Measurements from ENCODE around the gene DTYMK. TPM values are rescaled to one million over a fixed set of nuclear protein-coding genes. Genes with fewer than 3 reads are reported as not detected.

The DTYMK gene
- total RNA-seq, 4 donors from 2014 or later = 7.7 to 18.7 (median 11.0) TPM

DNA sequence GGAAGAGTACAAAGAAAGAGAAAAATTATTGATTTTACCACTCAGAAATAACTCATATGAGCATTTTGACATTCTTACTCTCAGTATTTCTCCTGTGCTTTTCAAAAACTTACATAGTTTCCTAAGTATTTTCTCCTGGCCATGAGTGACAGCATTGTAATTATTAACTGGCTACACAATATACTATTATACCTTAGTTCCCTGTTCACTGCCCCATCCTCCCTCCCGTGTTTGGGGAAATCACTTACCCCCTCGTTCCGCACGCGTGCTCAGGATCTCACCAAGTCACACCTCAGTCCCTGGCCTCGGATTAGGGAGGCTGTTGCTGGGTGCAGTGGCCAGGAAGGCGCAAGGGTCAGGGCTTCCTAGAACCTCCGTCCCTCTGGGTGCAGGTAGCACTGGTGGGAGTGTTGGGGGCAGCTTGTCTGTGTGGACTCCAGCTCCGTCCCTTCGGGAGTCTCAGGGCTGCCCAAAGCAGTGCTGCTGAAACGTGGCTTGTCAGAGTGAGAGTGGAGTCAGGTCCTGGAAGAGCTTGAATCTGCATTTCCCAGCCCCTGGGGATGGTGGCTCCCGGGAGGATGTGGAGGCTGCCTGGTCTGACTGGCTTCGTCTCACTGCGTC lies 25.9 kb downstream of the DTYMK start:
- peaks cover 0 to 83% of the 10 kb centered on the region in 2 donors for H3K36me3 ChIP-seq

GRCh38 chr2:241659150-241659739 lies 27.4 kb downstream of the DTYMK start:
- no peak overlapping the region for H3K4me3 ChIP-seq
- no peak for TF ChIP-seq POLR2AphosphoS5 (IDR thresholded peaks at IDR 0.05)
- TF ChIP-seq, protein P1, sequence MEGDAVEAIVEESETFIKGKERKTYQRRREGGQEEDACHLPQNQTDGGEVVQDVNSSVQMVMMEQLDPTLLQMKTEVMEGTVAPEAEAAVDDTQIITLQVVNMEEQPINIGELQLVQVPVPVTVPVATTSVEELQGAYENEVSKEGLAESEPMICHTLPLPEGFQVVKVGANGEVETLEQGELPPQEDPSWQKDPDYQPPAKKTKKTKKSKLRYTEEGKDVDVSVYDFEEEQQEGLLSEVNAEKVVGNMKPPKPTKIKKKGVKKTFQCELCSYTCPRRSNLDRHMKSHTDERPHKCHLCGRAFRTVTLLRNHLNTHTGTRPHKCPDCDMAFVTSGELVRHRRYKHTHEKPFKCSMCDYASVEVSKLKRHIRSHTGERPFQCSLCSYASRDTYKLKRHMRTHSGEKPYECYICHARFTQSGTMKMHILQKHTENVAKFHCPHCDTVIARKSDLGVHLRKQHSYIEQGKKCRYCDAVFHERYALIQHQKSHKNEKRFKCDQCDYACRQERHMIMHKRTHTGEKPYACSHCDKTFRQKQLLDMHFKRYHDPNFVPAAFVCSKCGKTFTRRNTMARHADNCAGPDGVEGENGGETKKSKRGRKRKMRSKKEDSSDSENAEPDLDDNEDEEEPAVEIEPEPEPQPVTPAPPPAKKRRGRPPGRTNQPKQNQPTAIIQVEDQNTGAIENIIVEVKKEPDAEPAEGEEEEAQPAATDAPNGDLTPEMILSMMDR (IDR thresholded peaks at IDR 0.05) = peak in 3 of 4 experiments; percentile 60 to 76 (median 69)
- H3K27me3 ChIP-seq = no peaks in the 10 kb centered on the region
- no peaks in the 10 kb centered on the region for H3K4me1 ChIP-seq
- H3K36me3 ChIP-seq = peaks cover 0 to 91% of the 10 kb centered on the region in 2 donors
- 50 to 52% methylated on average over 1 to 20 of the region's 26 CpGs for WGBS, 2 donors (ENCODE audit: low coverage in 1 of 2)
- H3K27ac ChIP-seq = peak overlapping the region in 2 of 4 donors; percentile 5 to 56
- ATAC-seq = peak; percentile 64
- H3K9me3 ChIP-seq = no peaks in the 10 kb centered on the region

More for the DNA sequence above, 25.9 kb downstream of the DTYMK start:
- H3K4me1 ChIP-seq = no peaks in the 10 kb centered on the region
- no peaks in the 10 kb centered on the region for H3K9me3 ChIP-seq
- ATAC-seq = no peak
- 82 to 90% methylated on average over 2 to 5 of the region's 14 CpGs for WGBS, 2 donors (ENCODE audit: low coverage in 1 of 2)
- no peak for TF ChIP-seq POLR2AphosphoS5 (IDR thresholded peaks at IDR 0.05)
- no peak for TF ChIP-seq POLR2A (IDR thresholded peaks at IDR 0.05)
- TF ChIP-seq, protein P1 (IDR thresholded peaks at IDR 0.05) = no peak
- TF ChIP-seq EP300 (IDR thresholded peaks at IDR 0.05) = no peak
- H3K27me3 ChIP-seq = no peaks in the 10 kb centered on the region
- no peak overlapping the region for H3K27ac ChIP-seq
- no peak overlapping the region for H3K4me3 ChIP-seq

DNA sequence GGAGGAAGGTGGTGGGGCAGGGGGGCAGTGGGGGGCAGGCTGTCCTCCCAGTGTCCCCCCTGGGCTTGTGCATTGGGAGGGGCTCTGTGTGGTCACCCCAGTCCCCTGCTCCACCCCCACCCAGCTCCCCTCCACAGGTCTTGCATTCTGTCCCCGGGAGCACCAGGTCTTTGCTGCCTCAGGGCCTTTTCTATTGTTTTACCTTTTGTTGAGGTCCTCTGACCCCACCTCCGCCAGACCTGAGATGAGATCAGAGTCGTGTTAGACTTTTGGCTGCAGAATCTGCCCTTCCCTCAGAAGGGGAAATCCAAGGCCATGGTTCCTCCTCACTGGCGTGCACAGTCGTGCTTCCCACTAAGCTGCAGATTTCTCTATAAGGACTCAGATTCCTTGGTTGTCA lies 28.3 kb downstream of the DTYMK start:
- no peak for ATAC-seq
- no peaks in the 10 kb centered on the region for H3K4me1 ChIP-seq
- WGBS, 2 donors (ENCODE audit: low coverage in 1 of 2) = 60 to 76% methylated on average over 1 to 3 of the region's 5 CpGs
- H3K9me3 ChIP-seq = no peaks in the 10 kb centered on the region
- TF ChIP-seq, protein P1 (IDR thresholded peaks at IDR 0.05) = no peak
- TF ChIP-seq EP300 (IDR thresholded peaks at IDR 0.05) (no peak), POLR2AphosphoS5 (IDR thresholded peaks at IDR 0.05) (no peak), POLR2A (IDR thresholded peaks at IDR 0.05) (no peak)
- no peaks in the 10 kb centered on the region for H3K27me3 ChIP-seq
- H3K4me3 ChIP-seq = no peak overlapping the region
- peaks cover 0 to 99% of the 10 kb centered on the region in 2 donors for H3K36me3 ChIP-seq
- no peak overlapping the region for H3K27ac ChIP-seq

DNA sequence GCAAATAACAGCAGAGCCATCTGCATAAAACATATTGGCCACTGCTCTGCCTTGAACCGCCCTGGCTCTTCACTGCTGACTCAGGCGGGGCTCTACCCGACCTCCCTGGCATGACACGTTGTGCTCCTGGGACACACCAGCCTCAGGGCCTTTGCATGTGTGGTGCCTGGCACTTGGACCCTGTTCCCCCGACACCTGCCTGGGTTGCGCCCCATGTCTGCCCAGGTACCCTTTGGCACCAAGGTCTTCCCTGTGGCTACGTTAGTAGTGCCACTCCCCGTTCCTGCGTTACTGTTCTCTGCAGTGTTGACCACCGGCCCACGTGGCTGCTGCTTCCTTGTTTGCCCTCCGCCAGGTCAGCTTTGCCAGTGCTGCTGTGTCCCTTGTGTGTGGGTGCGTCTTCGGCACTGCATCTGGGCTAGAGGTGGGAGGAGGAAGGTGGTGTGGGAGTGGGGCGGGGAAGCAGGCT lies 28.8 kb downstream of the DTYMK start:
- ATAC-seq = no peak
- Histone ChIP-seq H3K27me3 (no peaks in the 10 kb centered on the region), H3K9me3 (no peaks in the 10 kb centered on the region), H3K4me3 (no peak overlapping the region), H3K4me1 (no peaks in the 10 kb centered on the region), H3K27ac (no peak overlapping the region), H3K36me3 (peaks cover 0 to 100% of the 10 kb centered on the region in 2 donors)
- TF ChIP-seq POLR2A (IDR thresholded peaks at IDR 0.05) = no peak
- TF ChIP-seq, protein P1 (IDR thresholded peaks at IDR 0.05) = no peak
- TF ChIP-seq POLR2AphosphoS5 (IDR thresholded peaks at IDR 0.05) = no peak
- no peak for TF ChIP-seq EP300 (IDR thresholded peaks at IDR 0.05)
- WGBS, 2 donors (ENCODE audit: low coverage in 1 of 2) = 83 to 92% methylated on average over 1 to 8 of the region's 15 CpGs

Data from gastroesophageal sphincter (tissue), 4 donors.